ENCODE data around the gene CASQ1. TPM values are rescaled to one million over a fixed set of nuclear protein-coding genes. Genes with fewer than 3 reads are reported as not detected.

Gene CASQ1
- polyA plus RNA-seq, 1 experiment, result 1.5 TPM

GRCh38 chr1:160206036-160206389 lies 15.6 kb downstream of the CASQ1 start:
- CTCF ChIA-PET, result interaction anchor here (0.6 to 4.4 kb wide), 8 partner anchors 13 to 216 kb away, joined by 3 to 45 read pairs (median 5); no protein-coding TSS in a partner anchor
- H3K27me3 ChIP-seq (ENCODE audit: control insufficient read depth, insufficient read depth, low read length), result no peaks in the 10 kb centered on the region
- peak overlapping the region; percentile 97 for H3K4me3 ChIP-seq (ENCODE audit: low read depth, low read length)
- TF ChIP-seq, protein P1, sequence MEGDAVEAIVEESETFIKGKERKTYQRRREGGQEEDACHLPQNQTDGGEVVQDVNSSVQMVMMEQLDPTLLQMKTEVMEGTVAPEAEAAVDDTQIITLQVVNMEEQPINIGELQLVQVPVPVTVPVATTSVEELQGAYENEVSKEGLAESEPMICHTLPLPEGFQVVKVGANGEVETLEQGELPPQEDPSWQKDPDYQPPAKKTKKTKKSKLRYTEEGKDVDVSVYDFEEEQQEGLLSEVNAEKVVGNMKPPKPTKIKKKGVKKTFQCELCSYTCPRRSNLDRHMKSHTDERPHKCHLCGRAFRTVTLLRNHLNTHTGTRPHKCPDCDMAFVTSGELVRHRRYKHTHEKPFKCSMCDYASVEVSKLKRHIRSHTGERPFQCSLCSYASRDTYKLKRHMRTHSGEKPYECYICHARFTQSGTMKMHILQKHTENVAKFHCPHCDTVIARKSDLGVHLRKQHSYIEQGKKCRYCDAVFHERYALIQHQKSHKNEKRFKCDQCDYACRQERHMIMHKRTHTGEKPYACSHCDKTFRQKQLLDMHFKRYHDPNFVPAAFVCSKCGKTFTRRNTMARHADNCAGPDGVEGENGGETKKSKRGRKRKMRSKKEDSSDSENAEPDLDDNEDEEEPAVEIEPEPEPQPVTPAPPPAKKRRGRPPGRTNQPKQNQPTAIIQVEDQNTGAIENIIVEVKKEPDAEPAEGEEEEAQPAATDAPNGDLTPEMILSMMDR (IDR thresholded peaks at IDR 0.05; ENCODE audit: insufficient read depth, low read depth, low read length), result no peak
- peaks cover 19% of the 10 kb centered on the region for H3K36me3 ChIP-seq (ENCODE audit: control insufficient read depth, insufficient read depth, low read length)
- POLR2A ChIA-PET, result no interaction called here
- no peak for DNase-seq (ENCODE audit: low read depth)

GRCh38 chr1:160206421-160207117 lies 16.2 kb downstream of the CASQ1 start:
- POLR2A ChIA-PET, result no interaction called here
- TF ChIP-seq, protein P1 (IDR thresholded peaks at IDR 0.05; ENCODE audit: insufficient read depth, low read depth, low read length), result no peak
- H3K4me3 ChIP-seq (ENCODE audit: low read depth, low read length), result peak overlapping the region; percentile 97
- DNase-seq (ENCODE audit: low read depth), result peak; percentile 72
- H3K36me3 ChIP-seq (ENCODE audit: control insufficient read depth, insufficient read depth, low read length), result peaks cover 25% of the 10 kb centered on the region
- CTCF ChIA-PET, result interaction anchor here (0.6 to 4.4 kb wide), 8 partner anchors 13 to 215 kb away, joined by 3 to 45 read pairs (median 5); no protein-coding TSS in a partner anchor
- H3K27me3 ChIP-seq (ENCODE audit: control insufficient read depth, insufficient read depth, low read length), result no peaks in the 10 kb centered on the region

DNA sequence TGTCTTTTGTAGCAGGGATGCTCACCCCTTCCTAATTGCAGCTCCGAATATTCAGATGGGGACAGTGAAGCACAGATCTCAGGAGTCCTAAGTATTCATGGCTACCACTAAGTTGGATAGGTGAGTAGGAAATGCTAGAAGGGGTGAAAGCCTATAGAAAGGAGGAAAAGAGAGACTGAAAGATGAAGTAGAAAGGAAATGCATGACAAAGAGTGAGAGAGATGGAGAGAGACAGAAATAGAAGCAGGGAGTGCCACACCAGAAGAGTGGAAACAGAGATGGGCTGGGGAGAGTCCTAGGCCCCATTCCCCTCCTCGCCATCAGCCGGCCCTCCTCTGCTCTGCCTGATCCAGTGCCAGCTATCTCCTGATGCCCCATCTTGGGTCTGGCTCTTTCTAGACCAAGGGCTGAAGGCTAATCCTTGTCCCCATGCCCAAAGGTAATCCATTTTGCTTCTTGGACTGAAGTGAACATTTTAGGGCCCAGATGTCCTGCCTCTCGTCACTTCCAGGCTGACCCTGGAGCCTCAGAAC lies 16.8 kb downstream of the CASQ1 start:
- DNase-seq (ENCODE audit: low read depth), result no peak
- ChIA-PET POLR2A (no interaction called here), CTCF (interaction anchor here (1.0 to 4.4 kb wide), 7 partner anchors 12 to 84 kb away, joined by 3 to 45 read pairs (median 7); no protein-coding TSS in a partner anchor)
- Histone ChIP-seq H3K27me3 (ENCODE audit: control insufficient read depth, insufficient read depth, low read length) (no peaks in the 10 kb centered on the region), H3K36me3 (ENCODE audit: control insufficient read depth, insufficient read depth, low read length) (peaks cover 26% of the 10 kb centered on the region), H3K4me3 (ENCODE audit: low read depth, low read length) (peak overlapping the region; percentile 30)
- TF ChIP-seq, protein P1 (IDR thresholded peaks at IDR 0.05; ENCODE audit: insufficient read depth, low read depth, low read length), result no peak

- Histone ChIP-seq H3K27me3 (ENCODE audit: control insufficient read depth, insufficient read depth, low read length) (no peaks in the 10 kb centered on the region), H3K36me3 (ENCODE audit: control insufficient read depth, insufficient read depth, low read length) (peaks cover 34% of the 10 kb centered on the region), H3K4me3 (ENCODE audit: low read depth, low read length) (no peak overlapping the region)
- TF ChIP-seq, protein P1 (IDR thresholded peaks at IDR 0.05; ENCODE audit: insufficient read depth, low read depth, low read length), result no peak
- no peak for DNase-seq (ENCODE audit: low read depth)
- ChIA-PET POLR2A (no interaction called here), CTCF (interaction anchor here (1.0 to 4.4 kb wide), 8 partner anchors 11 to 106 kb away, joined by 3 to 45 read pairs (median 4); partner anchors contain the start of gene CASQ1)
Observed at GRCh38 chr1:160207771-160208556, 17.6 kb downstream of the CASQ1 start.

Data from BJ (cell line).